HL-60 (cell line): ENCODE data around the gene MAP7.

ENCODE experiments used
- POLR2AphosphoS5 ChIP-seq: IDR thresholded peaks from 2 replicates; pipeline ENCODE4 v1.6.1; 2012; ENCODE audit warnings: low read depth
- SPI1 ChIP-seq: IDR thresholded peaks from 2 replicates; pipeline ENCODE4 v1.6.1; 2012; ENCODE audit warnings: low read depth, mild to moderate bottlenecking, borderline replicate concordance
- TF ChIP-seq, protein P1 (sequence below): IDR thresholded peaks from one replicate; pipeline ENCODE4 v1.5.1; 2011; ENCODE audit warnings: low read length, control low read depth, inconsistent platforms; ENCODE audit not compliant: insufficient read depth

DNA sequence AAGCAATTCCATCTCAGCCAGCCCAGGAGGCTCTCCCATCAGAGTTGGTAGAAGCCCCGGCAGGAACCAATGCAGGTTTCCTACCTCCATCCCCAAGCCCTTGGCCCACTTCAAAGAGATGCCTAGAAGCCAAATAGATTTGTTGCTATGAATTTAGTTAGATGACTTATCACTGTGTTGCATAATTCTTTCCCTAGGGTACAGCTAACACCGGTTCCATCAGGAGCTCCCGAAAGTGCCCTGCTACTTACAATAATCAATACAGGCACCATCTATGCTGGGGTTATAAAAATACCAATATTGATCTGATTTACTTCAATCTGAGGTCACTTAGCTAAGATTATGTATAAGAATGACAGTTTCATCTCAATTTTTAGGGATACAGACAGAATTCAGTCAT, 113.0 kb downstream of the MAP7 start:
- TF ChIP-seq, protein P1, sequence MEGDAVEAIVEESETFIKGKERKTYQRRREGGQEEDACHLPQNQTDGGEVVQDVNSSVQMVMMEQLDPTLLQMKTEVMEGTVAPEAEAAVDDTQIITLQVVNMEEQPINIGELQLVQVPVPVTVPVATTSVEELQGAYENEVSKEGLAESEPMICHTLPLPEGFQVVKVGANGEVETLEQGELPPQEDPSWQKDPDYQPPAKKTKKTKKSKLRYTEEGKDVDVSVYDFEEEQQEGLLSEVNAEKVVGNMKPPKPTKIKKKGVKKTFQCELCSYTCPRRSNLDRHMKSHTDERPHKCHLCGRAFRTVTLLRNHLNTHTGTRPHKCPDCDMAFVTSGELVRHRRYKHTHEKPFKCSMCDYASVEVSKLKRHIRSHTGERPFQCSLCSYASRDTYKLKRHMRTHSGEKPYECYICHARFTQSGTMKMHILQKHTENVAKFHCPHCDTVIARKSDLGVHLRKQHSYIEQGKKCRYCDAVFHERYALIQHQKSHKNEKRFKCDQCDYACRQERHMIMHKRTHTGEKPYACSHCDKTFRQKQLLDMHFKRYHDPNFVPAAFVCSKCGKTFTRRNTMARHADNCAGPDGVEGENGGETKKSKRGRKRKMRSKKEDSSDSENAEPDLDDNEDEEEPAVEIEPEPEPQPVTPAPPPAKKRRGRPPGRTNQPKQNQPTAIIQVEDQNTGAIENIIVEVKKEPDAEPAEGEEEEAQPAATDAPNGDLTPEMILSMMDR = no peak
- TF ChIP-seq POLR2AphosphoS5 (no peak), SPI1 (no peak)
